Activated naive CD8-positive, alpha-beta T cell (primary cell): Measurements from ENCODE around the gene SPTB.

ENCODE experiments used
- H3K27ac Mint-ChIP-seq: one replicate; pipeline ENCODE4 v1.8.0; 2021; ENCODE audit warnings: mixed read lengths
- H3K27me3 Mint-ChIP-seq: one replicate; pipeline ENCODE4 v1.8.0; 2021; ENCODE audit warnings: mixed read lengths
- H3K36me3 Mint-ChIP-seq: one replicate; pipeline ENCODE4 v1.8.0; 2021; ENCODE audit warnings: mixed read lengths
- H3K4me1 Mint-ChIP-seq: one replicate; pipeline ENCODE4 v1.8.0; 2021; ENCODE audit warnings: low read depth, mixed read lengths
- H3K4me3 Mint-ChIP-seq: one replicate; pipeline ENCODE4 v1.8.0; 2021; ENCODE audit warnings: mild to moderate bottlenecking, mixed read lengths
- H3K9me3 Mint-ChIP-seq: one replicate; pipeline ENCODE4 v1.8.0; 2021; ENCODE audit warnings: low read depth, mixed read lengths

The SPTB gene

DNA sequence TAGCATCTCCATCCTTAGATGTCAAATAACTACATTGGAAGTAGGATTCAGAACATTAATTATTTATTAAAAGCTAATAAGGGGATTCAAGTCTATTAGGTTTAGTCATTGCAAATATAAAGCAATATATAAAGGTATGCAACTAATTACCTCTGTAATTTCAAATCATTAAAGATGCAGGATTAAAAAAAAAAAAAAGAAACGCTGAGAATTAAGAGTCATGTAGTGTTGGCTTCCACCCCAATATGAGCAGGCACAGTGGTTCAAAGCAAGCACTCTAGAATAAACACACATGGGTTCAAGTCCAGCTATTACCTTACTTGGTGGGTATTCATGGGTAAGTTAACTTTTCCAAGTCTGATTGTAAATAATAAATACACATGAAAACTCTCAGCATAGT is 10.9 kb downstream of the SPTB start:
- Mint-ChIP-seq H3K4me3 (no peak overlapping the region), H3K27me3 (peaks cover 19% of the 10 kb centered on the region), H3K4me1 (no peaks in the 10 kb centered on the region), H3K9me3 (no peaks in the 10 kb centered on the region), H3K27ac (no peak overlapping the region), H3K36me3 (peaks cover 3% of the 10 kb centered on the region)

DNA sequence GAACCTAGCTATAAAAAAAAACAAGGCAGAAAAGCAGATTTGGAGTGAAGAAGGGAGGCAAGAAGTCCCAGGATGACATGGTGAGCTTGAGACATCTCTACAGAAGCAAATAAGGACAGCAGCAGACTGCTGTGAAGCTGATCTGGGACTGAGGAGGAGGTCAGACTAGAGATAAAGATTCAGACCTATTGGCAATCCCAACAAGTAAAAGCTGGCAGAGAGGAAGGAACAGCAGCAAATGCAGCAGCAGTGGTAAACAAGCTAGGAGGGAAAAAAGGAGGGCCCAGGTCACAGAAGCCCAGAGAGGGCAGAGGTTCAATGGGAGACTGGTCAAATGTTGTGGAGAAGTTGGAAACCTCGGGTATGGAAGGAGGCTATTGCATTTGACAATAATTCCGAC is 11.3 kb downstream of the SPTB start:
- Mint-ChIP-seq H3K4me1 (no peaks in the 10 kb centered on the region), H3K27ac (no peak overlapping the region), H3K4me3 (no peak overlapping the region), H3K36me3 (peaks cover 3% of the 10 kb centered on the region), H3K9me3 (no peaks in the 10 kb centered on the region), H3K27me3 (peaks cover 17% of the 10 kb centered on the region)

DNA sequence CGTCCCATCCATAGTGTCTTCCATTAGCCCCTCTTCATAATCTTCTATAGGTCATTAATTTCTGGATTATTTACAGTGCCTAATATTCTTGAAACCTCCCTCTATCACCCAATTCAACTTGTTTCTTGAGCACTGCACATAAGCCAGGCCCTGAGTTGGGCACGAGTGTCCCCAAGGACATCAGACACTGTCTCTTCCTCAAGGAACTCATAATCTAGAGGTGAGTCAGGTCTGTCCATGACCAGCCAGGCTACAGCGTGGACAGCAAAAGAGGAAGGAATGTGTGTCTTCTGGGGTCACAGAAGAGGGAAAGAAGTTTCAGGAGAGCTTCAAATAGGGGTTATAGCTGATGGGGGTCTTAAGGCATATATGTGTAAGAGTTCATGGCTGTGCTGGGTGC is 12.5 kb downstream of the SPTB start:
- Mint-ChIP-seq H3K9me3 (no peaks in the 10 kb centered on the region), H3K27ac (no peak overlapping the region), H3K4me3 (no peak overlapping the region), H3K27me3 (peaks cover 17% of the 10 kb centered on the region), H3K4me1 (no peaks in the 10 kb centered on the region), H3K36me3 (no peaks in the 10 kb centered on the region)

DNA sequence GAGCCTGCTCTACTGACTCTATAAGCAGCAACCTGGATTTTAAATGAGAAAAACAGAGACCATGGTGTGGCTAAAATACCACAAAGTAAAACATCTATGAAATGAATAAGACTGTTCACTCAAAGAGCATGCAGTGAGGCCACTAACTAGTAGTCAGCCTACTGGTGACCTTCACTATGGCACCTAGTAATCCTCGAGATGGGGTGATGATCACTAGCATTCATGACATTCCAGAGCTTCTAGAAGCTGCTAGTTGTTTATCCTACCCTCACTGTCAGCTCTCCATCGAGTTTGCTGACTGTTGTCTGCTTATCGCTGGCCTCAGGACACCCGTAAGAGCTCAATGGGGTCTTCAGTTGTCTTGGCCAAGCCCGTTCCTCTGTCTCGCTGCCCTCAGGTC is 13.7 kb downstream of the SPTB start:
- H3K27me3 Mint-ChIP-seq, result peaks cover 17% of the 10 kb centered on the region
- H3K27ac Mint-ChIP-seq, result no peak overlapping the region
- H3K36me3 Mint-ChIP-seq, result no peaks in the 10 kb centered on the region
- no peaks in the 10 kb centered on the region for H3K4me1 Mint-ChIP-seq
- no peaks in the 10 kb centered on the region for H3K9me3 Mint-ChIP-seq
- no peak overlapping the region for H3K4me3 Mint-ChIP-seq

DNA sequence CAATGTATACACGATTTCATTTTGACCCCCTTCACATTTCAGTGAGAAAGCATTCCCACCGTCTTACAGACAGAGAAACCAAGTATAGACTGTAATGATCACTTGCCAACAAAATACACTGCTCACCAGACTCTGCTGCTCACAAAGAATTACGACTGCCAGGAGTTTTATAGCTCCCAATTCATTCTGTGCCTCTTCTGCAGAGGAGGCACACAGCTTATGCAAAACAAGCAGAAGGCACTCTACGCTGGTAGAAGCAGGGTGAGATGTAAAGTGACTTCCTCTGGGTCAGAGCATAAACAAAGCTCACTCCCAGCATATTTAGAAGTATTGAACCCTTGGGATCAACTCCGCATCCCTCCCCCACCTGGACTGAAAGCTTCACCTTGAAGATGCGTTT is 14.6 kb downstream of the SPTB start:
- H3K27me3 Mint-ChIP-seq, result peaks cover 14% of the 10 kb centered on the region

DNA sequence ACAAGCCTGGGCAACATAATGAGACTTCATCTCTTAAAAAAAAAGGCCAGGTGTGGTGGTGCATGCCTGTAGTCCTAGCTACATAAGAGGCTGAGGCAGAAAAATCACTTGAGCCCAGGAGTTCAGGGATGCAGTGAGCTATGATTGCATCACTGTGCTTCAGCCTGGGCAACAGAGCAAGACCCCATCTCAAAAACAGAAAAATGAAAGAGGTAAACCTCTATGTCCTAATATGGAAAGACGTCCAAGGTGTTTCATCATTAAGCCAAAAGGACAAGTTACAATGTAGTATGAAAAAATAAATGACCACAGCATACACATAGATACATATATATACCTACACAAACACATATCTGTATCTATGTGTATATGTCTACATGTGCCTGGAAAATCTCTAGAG is 15.4 kb downstream of the SPTB start:
- no peaks in the 10 kb centered on the region for H3K4me1 Mint-ChIP-seq
- H3K36me3 Mint-ChIP-seq, result no peaks in the 10 kb centered on the region
- H3K27me3 Mint-ChIP-seq, result peaks cover 16% of the 10 kb centered on the region
- no peak overlapping the region for H3K27ac Mint-ChIP-seq
- no peaks in the 10 kb centered on the region for H3K9me3 Mint-ChIP-seq
- no peak overlapping the region for H3K4me3 Mint-ChIP-seq

More for the DNA sequence above, 14.6 kb downstream of the SPTB start:
- H3K9me3 Mint-ChIP-seq, result no peaks in the 10 kb centered on the region
- H3K36me3 Mint-ChIP-seq, result no peaks in the 10 kb centered on the region
- no peak overlapping the region for H3K4me3 Mint-ChIP-seq
- H3K4me1 Mint-ChIP-seq, result no peaks in the 10 kb centered on the region
- no peak overlapping the region for H3K27ac Mint-ChIP-seq

DNA sequence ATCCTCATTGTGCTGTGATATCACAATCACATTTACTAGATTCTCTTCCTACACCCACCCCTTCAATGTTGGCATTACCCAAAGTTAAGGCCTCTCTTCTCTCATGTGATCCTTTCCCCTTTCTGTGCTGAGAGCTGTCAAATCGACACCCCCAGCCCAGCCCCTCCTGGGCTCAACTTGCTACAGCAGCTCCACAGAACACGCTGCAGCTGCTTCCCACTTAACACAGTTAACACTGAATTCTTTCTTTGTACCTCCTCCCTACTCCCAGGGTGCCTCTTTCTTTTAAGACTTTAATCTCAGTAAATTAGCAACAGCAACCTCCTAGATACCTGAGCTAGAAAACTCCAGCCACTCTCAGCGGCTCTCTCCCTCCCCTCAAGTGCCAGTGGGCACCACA is 17.8 kb downstream of the SPTB start:
- H3K27ac Mint-ChIP-seq, result no peak overlapping the region
- no peaks in the 10 kb centered on the region for H3K36me3 Mint-ChIP-seq
- no peaks in the 10 kb centered on the region for H3K4me1 Mint-ChIP-seq
- peaks cover 15% of the 10 kb centered on the region for H3K27me3 Mint-ChIP-seq
- no peaks in the 10 kb centered on the region for H3K9me3 Mint-ChIP-seq
- H3K4me3 Mint-ChIP-seq, result no peak overlapping the region

DNA sequence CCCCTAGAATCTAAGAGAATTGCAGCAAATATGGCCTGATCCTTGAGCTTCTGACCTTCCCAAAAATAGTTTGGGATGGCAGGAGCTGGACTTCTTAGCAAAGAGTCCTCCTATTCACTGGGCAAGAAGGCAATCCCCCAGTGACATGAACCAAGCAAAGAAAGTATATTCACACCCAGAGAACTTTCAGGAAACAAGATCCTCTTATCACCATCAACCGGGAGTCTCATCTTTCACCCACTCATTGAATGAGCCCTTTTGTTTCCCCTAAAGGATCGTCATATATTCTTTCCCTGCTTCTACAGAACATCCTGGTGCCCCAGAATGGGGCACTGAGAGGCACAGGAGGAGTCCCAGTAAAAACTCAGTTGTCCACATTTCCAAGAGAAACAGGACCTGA is 19.7 kb downstream of the SPTB start:
- no peak overlapping the region for H3K4me3 Mint-ChIP-seq
- H3K36me3 Mint-ChIP-seq, result no peaks in the 10 kb centered on the region
- no peaks in the 10 kb centered on the region for H3K4me1 Mint-ChIP-seq
- H3K27ac Mint-ChIP-seq, result no peak overlapping the region
- no peaks in the 10 kb centered on the region for H3K9me3 Mint-ChIP-seq
- H3K27me3 Mint-ChIP-seq, result peaks cover 10% of the 10 kb centered on the region

DNA sequence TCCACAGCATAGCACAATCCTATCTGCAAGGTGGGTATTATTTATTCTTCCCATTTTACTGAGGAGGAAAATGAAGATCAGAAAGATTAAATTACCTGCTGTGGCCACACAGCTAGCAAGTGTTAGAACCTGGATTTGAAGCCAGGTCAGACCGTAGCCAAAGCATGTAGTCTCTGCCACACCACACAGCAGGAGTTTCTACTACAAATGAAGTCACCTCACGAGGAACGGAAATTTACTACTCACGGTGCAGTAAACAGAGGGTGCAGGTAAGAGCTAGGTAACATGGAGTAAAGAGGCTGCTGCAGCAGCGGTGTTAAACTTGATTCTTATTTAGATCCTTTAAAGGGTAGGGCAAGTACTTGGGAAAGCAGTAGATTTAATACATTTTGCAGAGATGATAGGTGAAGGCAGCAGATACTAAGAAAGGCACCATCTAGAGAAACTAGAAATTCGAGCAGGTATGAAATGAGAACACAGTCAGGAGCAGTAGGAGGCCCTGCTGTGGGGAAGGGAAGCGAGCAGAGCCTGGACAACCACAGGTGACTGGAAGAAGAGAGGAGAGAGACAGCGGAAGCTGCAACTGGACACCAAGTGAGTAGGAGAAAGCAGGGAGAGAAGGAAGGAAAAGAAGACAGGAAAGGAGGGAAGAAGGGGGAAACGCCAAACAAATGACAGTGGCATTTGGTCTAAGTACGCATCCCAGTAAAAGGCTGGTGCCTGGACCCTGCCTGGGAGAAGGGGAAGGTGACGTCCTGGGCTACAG is 21.5 kb downstream of the SPTB start:
- no peaks in the 10 kb centered on the region for H3K4me1 Mint-ChIP-seq
- H3K9me3 Mint-ChIP-seq, result no peaks in the 10 kb centered on the region
- no peak overlapping the region for H3K27ac Mint-ChIP-seq
- no peaks in the 10 kb centered on the region for H3K36me3 Mint-ChIP-seq
- no peak overlapping the region for H3K4me3 Mint-ChIP-seq
- H3K27me3 Mint-ChIP-seq, result peaks cover 10% of the 10 kb centered on the region

DNA sequence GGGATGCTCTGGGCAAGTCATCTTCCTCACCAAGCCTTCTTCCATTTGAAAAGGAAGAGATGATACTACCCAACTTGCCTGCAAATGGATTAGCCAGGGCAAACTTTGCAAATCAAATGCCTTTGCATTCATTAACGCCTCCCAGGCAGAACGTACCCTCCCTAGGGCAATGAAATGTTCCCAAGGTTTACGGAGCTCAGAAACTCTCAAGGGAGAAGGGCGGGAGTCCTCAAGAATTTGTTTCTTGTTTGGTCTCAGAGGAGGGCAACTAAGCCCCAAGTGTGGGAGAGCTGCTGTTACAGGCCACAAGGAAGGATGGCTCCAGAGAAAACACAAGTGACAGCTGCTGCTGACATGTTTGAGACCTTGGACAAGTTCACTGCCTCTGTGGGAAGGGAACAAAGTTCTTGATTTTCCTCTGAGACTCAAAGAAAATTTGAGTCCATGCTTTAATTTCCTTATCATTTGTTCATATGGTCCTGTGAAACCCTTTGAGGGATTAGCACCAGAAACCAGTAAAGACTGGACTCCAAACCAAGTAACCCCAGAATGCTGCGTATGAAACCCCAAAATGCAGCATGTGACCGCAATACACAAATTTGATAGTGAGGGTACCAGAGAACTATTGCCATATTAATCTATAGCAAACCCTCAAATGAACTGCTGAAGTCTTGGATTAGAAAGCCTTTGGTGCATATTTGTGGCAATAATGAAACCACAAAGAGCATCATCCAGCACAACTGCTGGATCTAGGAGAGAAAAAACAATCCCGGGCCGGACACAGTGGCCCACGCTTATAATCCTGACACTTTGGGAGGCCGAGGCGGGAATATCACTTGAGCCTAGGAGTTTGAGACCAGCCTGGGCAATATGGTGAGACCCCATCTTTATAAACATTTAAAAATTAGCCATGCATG is 22.9 kb downstream of the SPTB start:
- H3K9me3 Mint-ChIP-seq, result no peaks in the 10 kb centered on the region
- H3K4me1 Mint-ChIP-seq, result no peaks in the 10 kb centered on the region
- peaks cover 12% of the 10 kb centered on the region for H3K27me3 Mint-ChIP-seq
- no peak overlapping the region for H3K27ac Mint-ChIP-seq
- H3K36me3 Mint-ChIP-seq, result no peaks in the 10 kb centered on the region
- no peak overlapping the region for H3K4me3 Mint-ChIP-seq

DNA sequence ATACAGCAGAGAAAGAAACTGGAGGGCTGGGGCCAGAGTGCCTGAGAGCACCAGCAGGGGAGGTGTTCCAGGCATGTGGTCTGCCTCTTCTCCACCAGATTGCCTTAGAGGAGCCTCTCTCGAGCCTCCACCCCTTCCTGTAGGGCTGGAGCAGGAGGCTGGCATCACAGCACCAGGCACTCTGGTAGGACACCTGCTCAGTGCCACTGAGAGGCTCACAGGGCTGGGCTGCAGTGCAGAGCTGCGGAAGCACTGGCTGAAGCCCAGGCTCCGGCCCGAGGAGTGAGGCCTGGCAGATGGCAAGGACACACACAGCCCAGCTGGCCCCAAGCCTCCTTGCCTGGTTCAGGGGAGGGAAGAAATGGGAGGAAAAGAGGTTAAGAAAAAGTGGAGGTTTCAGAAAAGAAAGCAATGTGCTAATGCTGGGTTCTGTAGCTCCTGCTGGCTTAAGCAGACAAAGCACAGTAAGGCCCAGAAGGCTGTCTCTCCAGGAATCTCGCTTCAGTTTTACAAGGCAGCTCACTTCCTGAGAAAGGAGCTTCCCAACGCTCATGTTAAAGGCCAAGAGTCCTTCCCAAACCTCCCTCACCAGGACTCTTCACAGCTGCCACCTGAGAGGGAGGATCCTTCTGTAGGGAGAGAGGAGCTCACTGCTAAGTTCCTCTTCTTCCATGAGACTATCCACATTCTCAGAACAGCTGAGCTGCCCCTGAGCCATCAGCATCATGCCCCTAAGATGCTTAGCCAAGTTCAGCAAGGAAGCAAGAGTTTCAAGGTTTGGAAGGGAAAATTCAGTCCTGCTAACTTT is 23.8 kb downstream of the SPTB start:
- Mint-ChIP-seq H3K27me3 (peaks cover 12% of the 10 kb centered on the region), H3K36me3 (no peaks in the 10 kb centered on the region), H3K9me3 (no peaks in the 10 kb centered on the region), H3K4me3 (no peak overlapping the region), H3K4me1 (no peaks in the 10 kb centered on the region), H3K27ac (no peak overlapping the region)

DNA sequence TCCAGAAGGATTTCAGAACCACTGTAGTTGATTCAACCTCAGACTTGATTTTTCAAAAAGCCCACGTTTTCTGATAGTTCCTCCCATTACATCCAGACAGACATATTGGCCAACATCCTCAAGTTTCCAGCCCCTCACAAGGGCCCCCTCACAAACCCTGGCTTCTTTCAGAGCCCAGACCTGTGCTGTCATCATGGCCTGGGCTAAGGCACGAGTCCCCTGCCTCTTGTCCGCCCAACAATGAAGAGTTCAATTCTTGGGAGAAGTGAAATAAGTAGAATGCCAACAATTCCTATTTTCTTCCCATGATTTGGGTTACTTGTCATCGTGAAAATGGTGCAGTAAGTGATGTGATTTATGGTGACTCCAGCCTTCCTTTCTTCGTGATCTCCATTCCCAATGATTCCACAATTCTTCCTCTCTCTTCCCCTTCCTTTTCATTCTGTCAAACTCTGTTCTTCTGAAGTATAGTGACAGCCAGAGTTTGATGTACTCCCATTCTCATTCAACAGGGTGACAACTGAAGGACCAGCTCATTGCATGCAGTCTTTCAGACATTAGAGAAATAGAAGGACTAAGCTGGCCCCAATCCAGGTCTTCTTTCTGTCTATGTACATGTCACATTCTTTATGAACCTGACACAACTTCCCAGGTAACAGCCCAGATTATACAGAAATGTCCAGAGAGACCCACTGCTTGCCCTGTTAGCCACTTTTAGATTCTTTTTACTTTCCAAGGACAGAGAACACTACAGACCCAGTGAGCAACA is 29.2 kb downstream of the SPTB start:
- Mint-ChIP-seq H3K27ac (no peak overlapping the region), H3K4me3 (no peak overlapping the region), H3K4me1 (peaks cover 4% of the 10 kb centered on the region), H3K36me3 (no peaks in the 10 kb centered on the region), H3K27me3 (peaks cover 8% of the 10 kb centered on the region), H3K9me3 (no peaks in the 10 kb centered on the region)

DNA sequence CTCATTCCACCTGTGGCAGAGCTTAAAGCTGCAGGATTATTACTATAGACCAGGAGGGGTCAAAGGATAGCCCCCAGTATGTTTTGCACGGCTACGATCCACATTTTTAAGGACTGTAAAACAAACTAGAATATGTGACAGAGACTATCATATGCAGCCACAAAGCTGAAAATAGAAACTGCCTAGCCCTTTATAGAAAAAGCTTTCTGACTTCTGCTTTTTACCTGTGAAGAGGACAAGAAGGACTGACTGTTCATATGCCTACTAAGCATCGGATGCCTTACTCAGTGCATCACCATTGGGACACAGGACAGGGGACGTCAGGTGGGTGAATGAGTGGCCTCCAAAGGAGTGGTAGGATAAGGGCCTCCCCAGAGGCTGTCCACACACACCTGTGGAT is 29.8 kb downstream of the SPTB start:
- Mint-ChIP-seq H3K36me3 (no peaks in the 10 kb centered on the region), H3K4me3 (no peak overlapping the region), H3K4me1 (peaks cover 4% of the 10 kb centered on the region), H3K27ac (no peak overlapping the region), H3K9me3 (no peaks in the 10 kb centered on the region), H3K27me3 (peaks cover 10% of the 10 kb centered on the region)

DNA sequence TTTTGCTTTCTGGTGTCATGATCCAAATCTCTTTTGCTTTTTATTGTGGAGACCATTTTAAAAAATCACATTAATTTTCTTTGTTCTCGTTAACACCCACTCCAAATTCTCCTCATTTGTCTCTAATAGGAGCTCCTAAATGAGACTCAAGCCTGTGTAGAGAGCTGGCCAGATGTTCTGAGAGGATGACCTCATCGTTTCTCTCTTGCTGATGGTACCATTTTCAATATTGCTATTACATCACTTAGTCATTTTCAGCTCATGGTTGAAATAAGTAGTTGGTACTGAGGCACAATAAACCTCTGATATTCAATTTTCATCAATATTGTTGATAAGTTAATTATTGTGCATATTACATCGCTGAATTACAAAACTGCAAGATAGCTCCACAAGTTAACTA is 31.5 kb downstream of the SPTB start:
- no peaks in the 10 kb centered on the region for H3K36me3 Mint-ChIP-seq
- H3K9me3 Mint-ChIP-seq, result no peaks in the 10 kb centered on the region
- H3K27ac Mint-ChIP-seq, result no peak overlapping the region
- H3K27me3 Mint-ChIP-seq, result peaks cover 16% of the 10 kb centered on the region
- H3K4me1 Mint-ChIP-seq, result peaks cover 4% of the 10 kb centered on the region
- H3K4me3 Mint-ChIP-seq, result no peak overlapping the region
